ENCODE results near the gene TMEM14B. TPM values are rescaled to one million over a fixed set of nuclear protein-coding genes. Genes with fewer than 3 reads are reported as not detected.

The TMEM14B gene
- total and polyA plus RNA-seq, 9 of the 15 experiments (the other 6 are each of a cell fraction or from before 2014, with no cell fraction given): 174 to 862 (median 263) TPM

- TF ChIP-seq RREB1 (CRISPR knock-in tag; IDR thresholded peaks at IDR 0.05) (no peak), ZNF311 (CRISPR knock-in tag; IDR thresholded peaks at IDR 0.05) (no peak), NCOA1 (IDR thresholded peaks at IDR 0.05; ENCODE audit: low read depth) (peak; percentile 82), MECOM (CRISPR knock-in tag; IDR thresholded peaks at IDR 0.05) (0 out of 2 replicates have a peak, but pooled peaks have one; percentile 56), BRD9 (IDR thresholded peaks at IDR 0.05; ENCODE audit: low read depth, partially characterized antibody) (peak; percentile 46), RNF219 (CRISPR knock-in tag; IDR thresholded peaks at IDR 0.05) (no peak), HMG20A (CRISPR knock-in tag; conservative IDR thresholded peaks at IDR 0.05) (no peak), PHTF2 (CRISPR knock-in tag; IDR thresholded peaks at IDR 0.05) (no peak), TBL1XR1 (IDR thresholded peaks at IDR 0.05; ENCODE audit: low read length in 2 of 2) (peak; percentile 78 to 96), TCF3 (CRISPR knock-in tag; IDR thresholded peaks at IDR 0.05) (peak; percentile 98), ZNF589 (CRISPR knock-in tag; IDR thresholded peaks at IDR 0.05; ENCODE audit: low read depth) (no peak), ZNF316 (IDR thresholded peaks at IDR 0.05) (0 out of 2 replicates have a peak, but pooled peaks have one; percentile 0), HSF4 (CRISPR knock-in tag; IDR thresholded peaks at IDR 0.05; ENCODE audit: borderline replicate concordance) (no peak), FOSL1 (tag; conservative IDR thresholded peaks at IDR 0.05) (peak; percentile 22; the same call in 1 of the 2 replicates), ZNF197 (CRISPR knock-in tag; IDR thresholded peaks at IDR 0.05; ENCODE audit: low read depth) (no peak), HMBOX1 (IDR thresholded peaks at IDR 0.05) (0 out of 2 replicates have a peak, but pooled peaks have one; percentile 16), SMARCE1 (IDR thresholded peaks at IDR 0.05) (peak; percentile 91), ETV1 (tag; conservative IDR thresholded peaks at IDR 0.05; ENCODE audit: low read depth) (no peak), NCOR1 (IDR thresholded peaks at IDR 0.05) (peak; percentile 96), TFAP4 (CRISPR knock-in tag; IDR thresholded peaks at IDR 0.05; ENCODE audit: borderline replicate concordance) (peak; percentile 43; the same call in 1 of the 2 replicates)
These were observed 23.8 kb downstream of the TMEM14B start (continued) for GRCh38 chr6:10771371-10771894.
